GM12878 (cell line): ENCODE measurements around the gene CBFA2T3. TPM values are rescaled to one million over a fixed set of nuclear protein-coding genes. Genes with fewer than 3 reads are reported as not detected.
A peak's percentile ranks its signal among the peaks of the same experiment; 100 is the strongest.

Experiments
- CEBPB ChIP-seq, 2 experiments: fragments of 150-350 bp in 1 of 2; IDR thresholded peaks; 2 replicates each; pipeline ENCODE4 v1.6.1; 2012 to 2014; ENCODE audit warnings: low read depth in 2 of 2, low read length in 2 of 2, borderline replicate concordance in 1 of 2, inconsistent platforms in 1 of 2
- CUX1 ChIP-seq: IDR thresholded peaks from 2 replicates; pipeline ENCODE4 v1.6.1; 2012; ENCODE audit warnings: improper control_type of control experiment, low read depth, low read length; ENCODE audit not compliant: insufficient replicate concordance
- E2F8 ChIP-seq: fragments of 450-650 bp; IDR thresholded peaks from 2 replicates; pipeline ENCODE4 v1.6.1; 2018; ENCODE audit warnings: mild to moderate bottlenecking, low read depth, moderate library complexity; ENCODE audit not compliant: partially characterized antibody
- FOS ChIP-seq: IDR thresholded peaks from 3 replicates; pipeline ENCODE4 v1.6.1; 2011; ENCODE audit warnings: borderline replicate concordance; ENCODE audit not compliant: insufficient read length; ENCODE audit errors: extremely low read depth
- IRF4 ChIP-seq: IDR thresholded peaks from 2 replicates; pipeline ENCODE4 v1.6.1; 2011; ENCODE audit warnings: low read depth, low read length
- NFYA ChIP-seq: IDR thresholded peaks from 2 replicates; pipeline ENCODE4 v1.6.1; 2011; ENCODE audit warnings: low read depth, mild to moderate bottlenecking, low read length, improper control_type of control experiment, borderline replicate concordance
- RB1 ChIP-seq: fragments of 450-650 bp; formaldehyde crosslinking; IDR thresholded peaks from 2 replicates; pipeline ENCODE4 v1.6.1; 2017; ENCODE audit warnings: mild to moderate bottlenecking, borderline replicate concordance
- SPI1 ChIP-seq: IDR thresholded peaks from 2 replicates; pipeline ENCODE4 v1.6.1; 2011; ENCODE audit warnings: low read depth, mild to moderate bottlenecking, low read length, moderate library complexity, borderline replicate concordance; ENCODE audit not compliant: insufficient read depth
- SREBF1 ChIP-seq: IDR thresholded peaks from 2 replicates; pipeline ENCODE4 v1.6.1; 2012; ENCODE audit warnings: mild to moderate bottlenecking, low read length
- STAT3 ChIP-seq: IDR thresholded peaks from 2 replicates; pipeline ENCODE4 v1.6.1; 2011; ENCODE audit warnings: low read depth, low read length, improper control_type of control experiment
- SUZ12 ChIP-seq: fragments of 200-600 bp; sonication (generic); IDR thresholded peaks from one replicate; pipeline ENCODE4 v1.6.1; 2018; ENCODE audit warnings: antibody characterized with exemption, mild to moderate bottlenecking; ENCODE audit not compliant: unreplicated experiment
- TCF7 ChIP-seq: IDR thresholded peaks from 2 replicates; pipeline ENCODE4 v1.6.1; 2014; ENCODE audit warnings: antibody characterized with exemption, borderline replicate concordance
- polyA plus RNA-seq, 11 experiments: library from polyadenylated mRNA; depleted of rRNA in 4 of 11; unstranded in 6 of 11; stranded (reverse) in 5 of 11; fragments of >200 nt; fragmentation: Nextera tagmentation in 4 of 11; fragmentation: Illumina TruSeq in 1 of 11; extraction: Ambion mirVana in 4 of 11; extraction: Trizol in 1 of 11; gene quantifications; 1 replicate in 1 of 11; 2 replicates in 10 of 11; pipeline versions ENCODE4 v1.2.1 to v1.2.3, GENCODE V29; 2011 to 2016; ENCODE audit warnings: inconsistent platforms in 2 of 11, missing spikeins in 2 of 11, low read depth in 1 of 11
- total RNA-seq, 4 experiments: library from RNA; depleted of rRNA in 3 of 4; stranded (reverse); fragments of >200 nt in 3 of 4; fragmentation: Illumina TruSeq in 1 of 4; extraction: Trizol in 1 of 4; gene quantifications; 2 replicates each; pipeline versions ENCODE4 v1.2.1 to v1.2.3, GENCODE V29; 2013 to 2021
- TF ChIP-seq, protein P1 (sequence below): fragments of 450-650 bp; formaldehyde crosslinking; IDR thresholded peaks from 2 replicates; pipeline ENCODE4 v1.4.0; 2020; ENCODE audit warnings: mild to moderate bottlenecking, moderate library complexity
- TF ChIP-seq, protein P2 (sequence below): fragments of 450-650 bp; IDR thresholded peaks from 2 replicates; pipeline ENCODE4 v1.6.1; 2016; ENCODE audit warnings: mild to moderate bottlenecking

The CBFA2T3 gene
- total and polyA plus RNA-seq, 10 of the 15 experiments (the other 5 are each of a cell fraction or from before 2014, with no cell fraction given), result 0.69 to 42.6 (median 4.5) TPM

DNA sequence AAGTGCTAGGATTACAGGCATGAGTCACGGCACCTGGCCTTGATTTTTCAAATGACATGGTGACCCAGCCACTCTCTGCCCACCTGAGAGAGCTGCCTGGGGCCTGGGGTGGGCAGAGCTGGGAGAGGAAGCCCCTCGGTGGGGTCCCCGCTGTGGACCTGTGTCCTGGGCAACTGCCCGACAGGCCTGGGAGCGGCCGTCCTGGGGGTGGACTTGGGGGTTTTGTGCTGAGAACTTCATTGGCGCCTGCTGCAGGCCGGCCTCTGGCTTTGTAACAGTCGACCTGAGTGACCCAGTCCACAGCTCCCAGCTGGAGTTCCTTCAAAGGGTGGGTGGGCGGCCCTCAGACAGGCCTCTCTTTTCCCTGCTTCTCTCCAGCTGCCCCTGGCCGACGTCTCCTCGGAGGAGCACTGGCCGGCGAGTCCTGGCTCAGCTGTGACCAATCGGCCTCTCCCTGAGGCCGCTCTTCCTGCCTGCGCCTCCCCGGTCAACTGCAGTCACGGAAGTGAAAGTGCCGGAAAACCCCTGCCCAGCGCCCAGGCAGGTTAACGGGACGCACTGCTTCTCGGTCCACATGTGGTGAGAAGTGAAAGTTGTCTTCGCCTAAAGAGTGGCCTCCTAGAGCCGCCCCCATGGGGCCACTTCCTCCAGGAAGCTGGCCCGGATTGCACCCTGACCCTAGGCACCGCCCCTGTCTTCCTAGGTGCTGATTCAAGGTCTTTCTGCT, 5.5 kb downstream of the CBFA2T3 start (continued):
- TF ChIP-seq E2F8 (no peak), RB1 (peak; percentile 25; the same call in 1 of the 2 replicates), TCF7 (no peak), STAT3 (no peak), NFYA (no peak), FOS (no peak), SUZ12 (no peak), CEBPB (IDR thresholded peaks at IDR 0.05; ENCODE audit: borderline replicate concordance in 1 of 2, low read depth in 2 of 2, low read length in 2 of 2) (no peak), SPI1 (peak; percentile 90), SREBF1 (no peak), CUX1 (peak; percentile 18), IRF4 (peak; percentile 95)
- TF ChIP-seq, protein P1, sequence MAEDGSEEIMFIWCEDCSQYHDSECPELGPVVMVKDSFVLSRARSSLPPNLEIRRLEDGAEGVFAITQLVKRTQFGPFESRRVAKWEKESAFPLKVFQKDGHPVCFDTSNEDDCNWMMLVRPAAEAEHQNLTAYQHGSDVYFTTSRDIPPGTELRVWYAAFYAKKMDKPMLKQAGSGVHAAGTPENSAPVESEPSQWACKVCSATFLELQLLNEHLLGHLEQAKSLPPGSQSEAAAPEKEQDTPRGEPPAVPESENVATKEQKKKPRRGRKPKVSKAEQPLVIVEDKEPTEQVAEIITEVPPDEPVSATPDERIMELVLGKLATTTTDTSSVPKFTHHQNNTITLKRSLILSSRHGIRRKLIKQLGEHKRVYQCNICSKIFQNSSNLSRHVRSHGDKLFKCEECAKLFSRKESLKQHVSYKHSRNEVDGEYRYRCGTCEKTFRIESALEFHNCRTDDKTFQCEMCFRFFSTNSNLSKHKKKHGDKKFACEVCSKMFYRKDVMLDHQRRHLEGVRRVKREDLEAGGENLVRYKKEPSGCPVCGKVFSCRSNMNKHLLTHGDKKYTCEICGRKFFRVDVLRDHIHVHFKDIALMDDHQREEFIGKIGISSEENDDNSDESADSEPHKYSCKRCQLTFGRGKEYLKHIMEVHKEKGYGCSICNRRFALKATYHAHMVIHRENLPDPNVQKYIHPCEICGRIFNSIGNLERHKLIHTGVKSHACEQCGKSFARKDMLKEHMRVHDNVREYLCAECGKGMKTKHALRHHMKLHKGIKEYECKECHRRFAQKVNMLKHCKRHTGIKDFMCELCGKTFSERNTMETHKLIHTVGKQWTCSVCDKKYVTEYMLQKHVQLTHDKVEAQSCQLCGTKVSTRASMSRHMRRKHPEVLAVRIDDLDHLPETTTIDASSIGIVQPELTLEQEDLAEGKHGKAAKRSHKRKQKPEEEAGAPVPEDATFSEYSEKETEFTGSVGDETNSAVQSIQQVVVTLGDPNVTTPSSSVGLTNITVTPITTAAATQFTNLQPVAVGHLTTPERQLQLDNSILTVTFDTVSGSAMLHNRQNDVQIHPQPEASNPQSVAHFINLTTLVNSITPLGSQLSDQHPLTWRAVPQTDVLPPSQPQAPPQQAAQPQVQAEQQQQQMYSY, result no peak
- TF ChIP-seq, protein P2, sequence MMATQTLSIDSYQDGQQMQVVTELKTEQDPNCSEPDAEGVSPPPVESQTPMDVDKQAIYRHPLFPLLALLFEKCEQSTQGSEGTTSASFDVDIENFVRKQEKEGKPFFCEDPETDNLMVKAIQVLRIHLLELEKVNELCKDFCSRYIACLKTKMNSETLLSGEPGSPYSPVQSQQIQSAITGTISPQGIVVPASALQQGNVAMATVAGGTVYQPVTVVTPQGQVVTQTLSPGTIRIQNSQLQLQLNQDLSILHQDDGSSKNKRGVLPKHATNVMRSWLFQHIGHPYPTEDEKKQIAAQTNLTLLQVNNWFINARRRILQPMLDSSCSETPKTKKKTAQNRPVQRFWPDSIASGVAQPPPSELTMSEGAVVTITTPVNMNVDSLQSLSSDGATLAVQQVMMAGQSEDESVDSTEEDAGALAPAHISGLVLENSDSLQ, result 0 out of 2 replicates have a peak, but pooled peaks have one; percentile 24
